ENCODE data around the gene PDE5A.
"Not testable (repeated sequence)": the region's sequence is repeated elsewhere in the genome, so short reads cannot be mapped to it uniquely, and the experiment has no call there.

DNA sequence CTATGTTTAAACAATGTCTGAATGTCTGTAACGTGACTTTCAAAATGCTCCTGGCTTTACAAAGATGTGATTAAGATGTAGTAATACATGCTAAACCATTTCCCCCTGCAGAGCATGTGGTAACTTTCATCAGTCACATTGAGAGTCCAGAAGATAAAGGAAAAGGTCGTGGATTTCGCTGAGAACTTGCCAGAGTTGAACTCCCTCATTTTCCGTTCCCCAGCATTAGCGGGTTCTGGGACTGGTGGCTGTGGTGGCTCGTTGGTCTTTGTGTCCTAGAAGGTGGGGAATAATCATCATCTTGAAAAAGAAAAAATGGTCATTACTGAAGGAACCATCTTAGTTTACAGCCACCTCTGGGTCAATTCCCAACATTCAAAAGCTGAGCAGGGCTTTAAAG lies 178.8 kb downstream of the PDE5A start:
- not testable (repeated sequence) for TF ChIP-seq CTCF (IDR thresholded peaks at IDR 0.05); SIN3A (IDR thresholded peaks at IDR 0.05; ENCODE audit: borderline replicate concordance, insufficient read depth, low read depth, low read length); POLR2AphosphoS5 (IDR thresholded peaks at IDR 0.05; ENCODE audit: low read depth, low read length)
